MM.1S (cell line): ENCODE data around the gene BCL2.

Experiments used
- CTCF ChIP-seq: fragments of 300-600 bp; sonication (generic); IDR thresholded peaks from 2 replicates; pipeline ENCODE4 v1.5.1; 2016; ENCODE audit warnings: antibody characterized with exemption, low read length, mixed read lengths
- EZH2 ChIP-seq: fragments of 300-600 bp; sonication (generic); optimal IDR thresholded peaks from 2 replicates; pipeline ENCODE3; 2017; ENCODE audit warnings: low read depth, mild to moderate bottlenecking, antibody characterized with exemption, low read length, mixed read lengths
- EZH2phosphoT487 ChIP-seq: fragments of 300-600 bp; sonication (generic); IDR thresholded peaks from 2 replicates; pipeline ENCODE4 v1.6.1; 2018; ENCODE audit warnings: antibody characterized with exemption, low read length

GRCh38 chr18:63259567-63260379 is 59.8 kb downstream of the BCL2 start:
- TF ChIP-seq CTCF: no peak
- TF ChIP-seq EZH2: no peak
- no peak for TF ChIP-seq EZH2phosphoT487
